ENCODE measurements around the gene MAML2. TPM values are rescaled to one million over a fixed set of nuclear protein-coding genes. Genes with fewer than 3 reads are reported as not detected.

MAML2 gene
- total RNA-seq, 4 donors from 2014 or later = 15.9 to 31.9 (median 24.9) TPM

DNA sequence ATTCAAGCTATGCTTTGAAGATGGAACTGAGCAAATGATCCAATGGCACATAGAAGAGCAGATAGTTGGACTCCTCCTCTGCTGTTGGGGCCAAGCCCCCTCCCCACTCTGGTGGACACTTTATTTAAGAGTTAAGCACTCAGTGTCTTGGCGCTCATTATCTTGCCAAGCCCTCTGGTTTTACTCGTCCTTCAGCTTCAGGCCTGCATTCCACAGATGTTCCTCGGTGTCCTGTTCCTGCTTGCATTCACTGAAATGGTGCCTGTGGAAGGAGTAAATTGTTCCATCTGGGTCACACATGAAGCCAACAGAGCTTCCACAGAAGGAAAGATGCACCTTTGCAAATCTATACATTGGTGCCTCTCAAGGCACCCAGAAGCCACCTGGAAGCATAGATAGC is 26.1 kb downstream of the MAML2 start:
- no peak for TF ChIP-seq POLR2AphosphoS5 (IDR thresholded peaks at IDR 0.05)
- TF ChIP-seq EP300 (IDR thresholded peaks at IDR 0.05; ENCODE audit: low read depth) = no peak
- TF ChIP-seq, protein P1, sequence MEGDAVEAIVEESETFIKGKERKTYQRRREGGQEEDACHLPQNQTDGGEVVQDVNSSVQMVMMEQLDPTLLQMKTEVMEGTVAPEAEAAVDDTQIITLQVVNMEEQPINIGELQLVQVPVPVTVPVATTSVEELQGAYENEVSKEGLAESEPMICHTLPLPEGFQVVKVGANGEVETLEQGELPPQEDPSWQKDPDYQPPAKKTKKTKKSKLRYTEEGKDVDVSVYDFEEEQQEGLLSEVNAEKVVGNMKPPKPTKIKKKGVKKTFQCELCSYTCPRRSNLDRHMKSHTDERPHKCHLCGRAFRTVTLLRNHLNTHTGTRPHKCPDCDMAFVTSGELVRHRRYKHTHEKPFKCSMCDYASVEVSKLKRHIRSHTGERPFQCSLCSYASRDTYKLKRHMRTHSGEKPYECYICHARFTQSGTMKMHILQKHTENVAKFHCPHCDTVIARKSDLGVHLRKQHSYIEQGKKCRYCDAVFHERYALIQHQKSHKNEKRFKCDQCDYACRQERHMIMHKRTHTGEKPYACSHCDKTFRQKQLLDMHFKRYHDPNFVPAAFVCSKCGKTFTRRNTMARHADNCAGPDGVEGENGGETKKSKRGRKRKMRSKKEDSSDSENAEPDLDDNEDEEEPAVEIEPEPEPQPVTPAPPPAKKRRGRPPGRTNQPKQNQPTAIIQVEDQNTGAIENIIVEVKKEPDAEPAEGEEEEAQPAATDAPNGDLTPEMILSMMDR (IDR thresholded peaks at IDR 0.05) = no peak
- TF ChIP-seq POLR2A (IDR thresholded peaks at IDR 0.05) = no peak
- no peak for DNase-seq
- Histone ChIP-seq H3K4me3 (no peak overlapping the region), H3K9me3 (no peaks in the 10 kb centered on the region), H3K36me3 (no peaks in the 10 kb centered on the region), H3K27ac (no peak overlapping the region), H3K27me3 (no peaks in the 10 kb centered on the region), H3K4me1 (peaks cover 10 to 57% (median 24%) of the 10 kb centered on the region in 4 donors)
- in situ Hi-C loops (cut with MboI; ENCODE audit: low pct_ligation_motif_present in 1 of 4, low pct_unique_long_range_greater_than_20kb in 1 of 4, low sequenced_read_pairs in 3 of 4) = no loop called here
- intact Hi-C loops (cut with DNase I; ENCODE audit: low total_unique reads) = no loop called here
- WGBS, 2 donors (ENCODE audit: low coverage in 1 of 2) = 70 to 95% methylated on average over 3 of the region's 3 CpGs

DNA sequence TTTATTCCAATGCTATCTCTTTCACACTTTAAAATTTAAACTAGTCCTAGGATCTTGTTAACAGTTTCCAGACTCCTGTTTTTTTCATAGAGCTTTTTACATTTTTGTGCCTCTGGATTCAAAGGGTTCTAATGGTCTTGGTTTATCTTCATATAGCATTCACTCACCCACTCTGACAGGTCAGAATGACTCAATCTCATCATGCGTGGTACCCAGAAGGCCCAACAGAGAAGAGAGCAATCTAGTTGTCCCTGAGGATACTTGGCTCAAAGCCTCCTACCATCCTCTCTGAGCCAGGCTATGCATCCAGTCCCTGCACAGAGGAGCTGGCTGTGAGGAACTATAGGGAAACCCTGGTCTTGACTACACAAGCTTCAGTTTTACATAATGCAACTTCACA is 27.5 kb downstream of the MAML2 start:
- DNase-seq = no peak
- Histone ChIP-seq H3K27ac (peak overlapping the region in 2 of 4 donors; percentile 55 to 62), H3K4me3 (no peak overlapping the region), H3K9me3 (no peaks in the 10 kb centered on the region), H3K4me1 (peaks cover 17 to 71% (median 37%) of the 10 kb centered on the region in 4 donors), H3K27me3 (no peaks in the 10 kb centered on the region), H3K36me3 (no peaks in the 10 kb centered on the region)
- 85% methylated on average over 1 of the region's 1 CpG; no CpG with 5 or more reads in 1 of the 2 donors for WGBS, 2 donors (ENCODE audit: low coverage in 1 of 2)
- no peak for TF ChIP-seq EP300 (IDR thresholded peaks at IDR 0.05; ENCODE audit: low read depth)
- TF ChIP-seq POLR2AphosphoS5 (IDR thresholded peaks at IDR 0.05) = no peak
- TF ChIP-seq, protein P1 (IDR thresholded peaks at IDR 0.05) = no peak
- no peak for TF ChIP-seq POLR2A (IDR thresholded peaks at IDR 0.05)
- in situ Hi-C loops (cut with MboI; ENCODE audit: low pct_ligation_motif_present in 1 of 4, low pct_unique_long_range_greater_than_20kb in 1 of 4, low sequenced_read_pairs in 3 of 4) = no loop called here
- intact Hi-C loops (cut with DNase I; ENCODE audit: low total_unique reads) = no loop called here

DNA sequence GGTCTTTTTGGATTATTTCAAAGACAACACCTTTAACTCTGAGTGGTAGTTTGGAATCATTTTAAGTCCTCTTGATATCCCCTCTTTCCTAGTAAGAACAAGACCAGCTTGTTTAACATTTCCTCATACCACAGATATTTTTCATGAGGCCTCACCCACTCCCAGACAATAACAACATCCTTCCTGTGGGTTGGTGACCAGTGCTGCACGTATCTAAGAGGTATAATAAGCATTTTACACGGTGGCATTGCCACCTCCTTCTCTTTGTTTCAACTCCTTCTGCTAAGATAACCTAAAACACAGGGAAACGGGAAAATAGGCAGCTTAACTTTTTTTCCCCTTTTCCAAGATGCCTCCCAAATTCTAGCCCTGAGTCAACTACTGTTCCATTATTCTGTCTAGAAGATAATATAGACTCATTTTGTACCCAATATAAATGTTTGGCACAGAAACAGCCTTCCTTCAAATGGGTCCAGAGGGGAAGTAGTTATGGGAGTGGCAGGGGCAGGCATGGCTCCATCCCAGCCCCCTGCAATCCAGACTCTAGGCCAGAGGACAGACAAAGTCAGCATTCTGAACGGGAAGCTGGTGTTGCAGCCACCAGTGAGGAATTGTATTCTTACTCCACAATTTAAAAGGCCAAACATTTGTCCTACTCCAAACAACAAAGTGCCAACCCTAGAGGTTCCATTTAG is 28.5 kb downstream of the MAML2 start:
- Histone ChIP-seq H3K36me3 (no peaks in the 10 kb centered on the region), H3K27me3 (no peaks in the 10 kb centered on the region), H3K4me3 (no peak overlapping the region), H3K27ac (peak overlapping the region; percentile 55 to 65 (median 62)), H3K9me3 (no peaks in the 10 kb centered on the region), H3K4me1 (peaks cover 17 to 81% (median 43%) of the 10 kb centered on the region in 4 donors)
- in situ Hi-C loops (cut with MboI; ENCODE audit: low pct_ligation_motif_present in 1 of 4, low pct_unique_long_range_greater_than_20kb in 1 of 4, low sequenced_read_pairs in 3 of 4) (no loop called here), intact Hi-C loops (cut with DNase I; ENCODE audit: low total_unique reads) (no loop called here)
- peak; percentile 36 for DNase-seq
- 11 to 27% methylated on average over 3 to 4 of the region's 4 CpGs for WGBS, 2 donors (ENCODE audit: low coverage in 1 of 2)
- peak; percentile 13 for TF ChIP-seq POLR2A (IDR thresholded peaks at IDR 0.05)
- TF ChIP-seq, protein P1 (IDR thresholded peaks at IDR 0.05) = no peak
- TF ChIP-seq EP300 (IDR thresholded peaks at IDR 0.05; ENCODE audit: low read depth) = no peak
- peak in 1 of 3 donors; percentile 56 for TF ChIP-seq POLR2AphosphoS5 (IDR thresholded peaks at IDR 0.05)

DNA sequence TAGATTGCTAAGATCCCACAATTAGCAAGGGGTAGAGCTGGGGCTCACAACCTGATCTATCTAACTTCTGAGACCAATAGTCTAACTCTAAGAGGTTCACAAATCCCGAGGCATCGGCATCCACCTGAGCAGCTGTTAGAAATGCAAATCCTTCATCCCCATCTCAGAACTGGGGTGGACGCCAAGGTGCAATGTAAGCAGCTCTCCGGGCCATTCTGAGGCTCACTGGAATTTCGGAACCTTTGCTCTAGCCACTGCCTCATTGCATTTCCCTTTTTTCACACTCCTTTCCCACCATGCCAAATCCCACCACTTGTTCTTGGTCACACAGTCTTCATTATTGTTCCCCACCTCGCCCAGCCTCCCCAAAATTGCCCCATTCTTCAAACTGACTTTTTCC is 29.8 kb downstream of the MAML2 start:
- H3K36me3 ChIP-seq = no peaks in the 10 kb centered on the region
- TF ChIP-seq EP300 (IDR thresholded peaks at IDR 0.05; ENCODE audit: low read depth) (no peak), POLR2A (IDR thresholded peaks at IDR 0.05) (no peak), POLR2AphosphoS5 (IDR thresholded peaks at IDR 0.05) (no peak)
- TF ChIP-seq, protein P1 (IDR thresholded peaks at IDR 0.05) = no peak
- peak overlapping the region in 1 of 4 donors; percentile 62 for H3K27ac ChIP-seq
- 80 to 86% methylated on average over 1 to 6 of the region's 6 CpGs for WGBS, 2 donors (ENCODE audit: low coverage in 1 of 2)
- no peak overlapping the region for H3K4me3 ChIP-seq
- DNase-seq = no peak
- no peaks in the 10 kb centered on the region for H3K27me3 ChIP-seq
- intact Hi-C loops (cut with DNase I; ENCODE audit: low total_unique reads) (no loop called here), in situ Hi-C loops (cut with MboI; ENCODE audit: low pct_ligation_motif_present in 1 of 4, low pct_unique_long_range_greater_than_20kb in 1 of 4, low sequenced_read_pairs in 3 of 4) (no loop called here)
- H3K4me1 ChIP-seq = peaks cover 19 to 90% (median 51%) of the 10 kb centered on the region in 4 donors
- H3K9me3 ChIP-seq = no peaks in the 10 kb centered on the region
